HG02852 (cell line): ENCODE data around the gene OR5K1.

ENCODE experiments used
- ATAC-seq: cut with Tn5 transposase; IDR thresholded peaks from one replicate; pipeline ENCODE4 v1.9.1; 2021; ENCODE audit warnings: mild to moderate bottlenecking, moderate library complexity; ENCODE audit not compliant: unreplicated experiment

OR5K1 gene

GRCh38 chr3:98462901-98463300 is at the start of gene OR5K1:
Gene OR5K1 (plus strand): TSS chr3:98463201. CDS start chr3:98469577, 6,376 bp downstream.
- ATAC-seq = no peak

- ATAC-seq = no peak
These were observed 30.4 kb upstream of the OR5K1 start for GRCh38 chr3:98432575-98432974.

- ATAC-seq = no peak
These were observed 29.2 kb upstream of the OR5K1 start for GRCh38 chr3:98433764-98434163.

- ATAC-seq = no peak
These were observed 28.6 kb upstream of the OR5K1 start for GRCh38 chr3:98434412-98434811.

- ATAC-seq = no peak
These were observed 22.7 kb upstream of the OR5K1 start for GRCh38 chr3:98440283-98440682.

GRCh38 chr3:98445949-98446406 is 17.0 kb upstream of the OR5K1 start:
- ATAC-seq = peak; percentile 91

GRCh38 chr3:98449606-98450193 is 13.3 kb upstream of the OR5K1 start:
- ATAC-seq = no peak

- ATAC-seq = no peak
These were observed 12.6 kb upstream of the OR5K1 start for GRCh38 chr3:98450372-98450771.

GRCh38 chr3:98453827-98454226 is 9.2 kb upstream of the OR5K1 start:
- ATAC-seq = no peak

GRCh38 chr3:98454929-98455328 is 8.1 kb upstream of the OR5K1 start:
- ATAC-seq = no peak

GRCh38 chr3:98457543-98457942 is 5.5 kb upstream of the OR5K1 start:
- ATAC-seq = no peak

GRCh38 chr3:98460220-98460619 is 2.8 kb upstream of the OR5K1 start:
- ATAC-seq = no peak

GRCh38 chr3:98482717-98483482 is 19.9 kb downstream of the OR5K1 start:
- no peak for ATAC-seq

- ATAC-seq = no peak
These were observed 20.6 kb downstream of the OR5K1 start for GRCh38 chr3:98483626-98484025.

- ATAC-seq = no peak
These were observed 34.4 kb downstream of the OR5K1 start, which contains the start of gene OR5K2 for GRCh38 chr3:98497381-98497780. Gene OR5K2 (plus strand): TSS chr3:98497681. CDS start chr3:98497681, 0 bp downstream.

- ATAC-seq = no peak
These were observed 37.0 kb downstream of the OR5K1 start for GRCh38 chr3:98500019-98500418.

- ATAC-seq = no peak
These were observed 38.3 kb downstream of the OR5K1 start for GRCh38 chr3:98501270-98501669.

GRCh38 chr3:98501863-98502576 is 39.0 kb downstream of the OR5K1 start:
- no peak for ATAC-seq

GRCh38 chr3:98504539-98504938 is 41.5 kb downstream of the OR5K1 start:
- ATAC-seq = no peak

- ATAC-seq = no peak
These were observed 45.6 kb downstream of the OR5K1 start for GRCh38 chr3:98508582-98508981.

GRCh38 chr3:98512576-98512975 is 49.6 kb downstream of the OR5K1 start:
- ATAC-seq = no peak

GRCh38 chr3:98513091-98513511 is 50.1 kb downstream of the OR5K1 start:
- ATAC-seq = no peak
